ENCODE measurements around the gene TTC39C. TPM values are rescaled to one million over a fixed set of nuclear protein-coding genes. Genes with fewer than 3 reads are reported as not detected.
A peak's percentile ranks its signal among the peaks of the same experiment; 100 is the strongest.

The TTC39C gene
- total and polyA plus RNA-seq, 2 donors (not counting 3 experiments of a cell fraction or from before 2014, with no cell fraction given): 0.61 to 6.2 TPM

DNA sequence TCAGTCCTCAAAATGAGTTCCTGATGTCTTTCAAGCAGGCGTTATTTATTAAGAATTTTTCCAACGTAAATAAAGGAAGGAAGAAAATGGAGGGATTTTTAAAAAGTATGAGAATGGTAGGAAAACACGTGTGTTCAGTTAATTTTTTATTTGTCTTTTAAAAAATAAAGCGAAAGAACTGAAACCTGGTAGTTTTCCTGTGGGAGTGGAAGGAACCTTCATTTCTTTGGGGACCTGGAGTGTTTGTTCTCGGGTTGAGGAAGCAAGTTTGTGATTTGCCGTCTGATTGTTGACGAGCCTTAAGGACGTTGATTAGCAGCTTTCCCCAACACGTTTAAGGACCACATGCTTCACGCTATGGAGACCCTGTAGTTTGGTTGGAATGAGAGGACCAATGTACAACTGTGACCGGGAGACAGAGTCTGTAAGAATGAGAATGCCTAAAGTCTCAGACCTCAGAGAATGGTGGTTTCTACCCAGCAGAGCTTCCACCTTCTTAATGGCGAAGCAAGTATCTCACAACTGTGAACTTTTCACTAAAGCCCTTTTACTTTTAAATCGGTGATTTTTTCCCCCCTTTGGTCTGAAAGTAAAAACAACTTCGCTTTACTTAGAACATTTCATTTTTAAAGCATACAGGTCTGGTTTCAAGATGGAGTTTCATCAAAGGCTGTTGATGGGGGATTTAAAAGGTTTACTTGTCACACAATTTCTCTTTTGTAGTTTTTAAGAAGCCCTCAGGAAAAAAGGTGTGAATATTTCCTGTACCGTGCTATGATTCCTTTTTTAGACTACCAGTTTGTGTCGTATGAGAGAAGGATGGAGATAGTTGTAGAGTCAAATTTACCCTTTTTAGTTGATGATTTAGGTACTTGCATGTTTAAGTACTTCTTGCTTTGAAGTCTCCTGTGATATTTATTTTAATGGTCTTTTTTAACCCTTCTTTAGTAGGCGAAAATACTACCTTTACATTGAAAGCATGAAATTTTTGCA is 1.4 kb downstream of the TTC39C start:
- FAIRE-seq: peak; percentile 78
- no peaks in the 10 kb centered on the region for H4K20me1 ChIP-seq (replicated peaks; ENCODE audit: control insufficient read depth, extremely low read depth, insufficient read depth, low read length)
- no peaks in the 10 kb centered on the region for H3K79me2 ChIP-seq (ENCODE audit: control insufficient read depth, insufficient read depth, low read length)
- no peak overlapping the region for H3K9ac ChIP-seq (replicated peaks; ENCODE audit: extremely low read depth, insufficient read depth, low read length)
- peaks cover 8% of the 10 kb centered on the region for H3K4me1 ChIP-seq (ENCODE audit: control insufficient read depth, extremely low read depth, insufficient read depth, low read length)
- peak overlapping the region; percentile 94 for H3K4me2 ChIP-seq (ENCODE audit: insufficient read depth, low read length)
- ChIA-PET CTCF (interaction anchor here (1.4 kb wide), 2 partner anchors 17 to 99 kb away, joined by 3 read pairs; no protein-coding TSS in a partner anchor), POLR2A (no interaction called here)
- peak overlapping the region; percentile 98 for H2AFZ ChIP-seq (ENCODE audit: low read depth, low read length)
- no peaks in the 10 kb centered on the region for H3K36me3 ChIP-seq (ENCODE audit: control insufficient read depth in 2 of 2, extremely low read depth in 1 of 2, insufficient read depth in 2 of 2, low read length in 2 of 2)
- intact Hi-C loops (cut with micrococcal nuclease): loop anchor here (10.0 kb wide), 1 partner anchor 99 kb away; no protein-coding TSS in a partner anchor
- TF ChIP-seq MAX (IDR thresholded peaks at IDR 0.05; ENCODE audit: insufficient read depth, insufficient read length): no peak
- no peak for TF ChIP-seq POLR2AphosphoS5 (IDR thresholded peaks at IDR 0.05; ENCODE audit: insufficient read depth, low read depth, low read length)
- TF ChIP-seq FOS (IDR thresholded peaks at IDR 0.05; ENCODE audit: borderline replicate concordance, insufficient read depth, low read length): no peak
- TF ChIP-seq EZH2 (IDR thresholded peaks at IDR 0.05; ENCODE audit: borderline replicate concordance, low read depth, low read length, severe bottlenecking): no peak
- TF ChIP-seq GATA2 (IDR thresholded peaks at IDR 0.05; ENCODE audit: insufficient read depth, insufficient read length, low read depth, low read length): no peak
- TSS peak; percentile 39 for BruUV-seq (replicated peaks)
- peaks cover 23 to 35% of the 10 kb centered on the region in 2 experiments for H3K27me3 ChIP-seq (ENCODE audit: control insufficient read depth in 2 of 2, insufficient read depth in 2 of 2, low read length in 2 of 2)
- H3K27ac ChIP-seq (ENCODE audit: insufficient read depth, low read depth, low read length): no peak overlapping the region
- no peak for DNase-seq (ENCODE audit: low read depth, low spot score)
- no peaks in the 10 kb centered on the region for H3K9me1 ChIP-seq (replicated peaks; ENCODE audit: control insufficient read depth, extremely low read depth, insufficient read depth, low read length)
- peak overlapping the region; percentile 70 to 79 (median 77) for H3K4me3 ChIP-seq (replicated peaks in 1 of 3; ENCODE audit: insufficient read depth in 1 of 3, low read depth in 1 of 3, low read length in 3 of 3)
- no peaks in the 10 kb centered on the region for H3K9me3 ChIP-seq (replicated peaks; ENCODE audit: control insufficient read depth, insufficient read depth, low read length)
- dilution Hi-C loops (cut with MboI; ENCODE audit: extremely low pct_ligation_motif_present, low sequenced_read_pairs): no loop called here
